HuH-7 (cell line): ENCODE data around the gene FREM1.

Source experiments
- DNase-seq: peaks from one replicate; pipeline ENCODE4 v3.0.0; 2011; ENCODE audit warnings: low spot score

Gene FREM1

GRCh38 chr9:14813336-14814248 is 96.6 kb downstream of the FREM1 start:
- DNase-seq, result no peak

- DNase-seq, result no peak
Observed at GRCh38 chr9:14812806-14813205, 97.4 kb downstream of the FREM1 start.

- no peak for DNase-seq
Observed at GRCh38 chr9:14811844-14812243, 98.4 kb downstream of the FREM1 start.

GRCh38 chr9:14806941-14807520 is 103.2 kb downstream of the FREM1 start:
- DNase-seq, result no peak

- DNase-seq, result no peak
Observed at GRCh38 chr9:14799030-14799429, 111.2 kb downstream of the FREM1 start.

GRCh38 chr9:14797435-14797834 is 112.8 kb downstream of the FREM1 start:
- no peak for DNase-seq

- DNase-seq, result no peak
Observed at GRCh38 chr9:14793389-14793788, 116.8 kb downstream of the FREM1 start.

GRCh38 chr9:14790628-14791027 is 119.6 kb downstream of the FREM1 start:
- DNase-seq, result no peak

GRCh38 chr9:14788846-14789245 is 121.4 kb downstream of the FREM1 start:
- no peak for DNase-seq

- no peak for DNase-seq
Observed at GRCh38 chr9:14783358-14783757, 126.9 kb downstream of the FREM1 start.

- DNase-seq, result no peak
Observed at GRCh38 chr9:14782286-14783051, 127.8 kb downstream of the FREM1 start.

GRCh38 chr9:14780693-14781092 is 129.5 kb downstream of the FREM1 start:
- DNase-seq, result no peak

GRCh38 chr9:14780251-14780650 is 130.0 kb downstream of the FREM1 start:
- no peak for DNase-seq

GRCh38 chr9:14779566-14780022 is 130.6 kb downstream of the FREM1 start:
- no peak for DNase-seq

- DNase-seq, result no peak
Observed at GRCh38 chr9:14778565-14778964, 131.7 kb downstream of the FREM1 start.

- no peak for DNase-seq
Observed at GRCh38 chr9:14775917-14776316, 134.3 kb downstream of the FREM1 start.

- DNase-seq, result no peak
Observed at GRCh38 chr9:14770592-14770991, 139.6 kb downstream of the FREM1 start.

GRCh38 chr9:14769230-14769571 is 141.0 kb downstream of the FREM1 start:
- DNase-seq, result no peak

GRCh38 chr9:14768405-14769229 is 141.6 kb downstream of the FREM1 start:
- peak; percentile 15 for DNase-seq

- no peak for DNase-seq
Observed at GRCh38 chr9:14766299-14766698, 143.9 kb downstream of the FREM1 start.

- DNase-seq, result no peak
Observed at GRCh38 chr9:14761584-14761983, 148.6 kb downstream of the FREM1 start.

- DNase-seq, result no peak
Observed at GRCh38 chr9:14760060-14760459, 150.2 kb downstream of the FREM1 start.
